Activated CD4-positive, alpha-beta T cell treated with anti-CD3 and anti-CD28 coated beads, Interleukin-2, amount 50 U/mL, for 4 hours (primary cell): ENCODE results near the gene EFCAB6.

Experiments used
- DNase-seq, 2 experiments: peaks; one replicate each; pipeline ENCODE4 v3.0.0-alpha.2; 2020

The EFCAB6 gene

DNA sequence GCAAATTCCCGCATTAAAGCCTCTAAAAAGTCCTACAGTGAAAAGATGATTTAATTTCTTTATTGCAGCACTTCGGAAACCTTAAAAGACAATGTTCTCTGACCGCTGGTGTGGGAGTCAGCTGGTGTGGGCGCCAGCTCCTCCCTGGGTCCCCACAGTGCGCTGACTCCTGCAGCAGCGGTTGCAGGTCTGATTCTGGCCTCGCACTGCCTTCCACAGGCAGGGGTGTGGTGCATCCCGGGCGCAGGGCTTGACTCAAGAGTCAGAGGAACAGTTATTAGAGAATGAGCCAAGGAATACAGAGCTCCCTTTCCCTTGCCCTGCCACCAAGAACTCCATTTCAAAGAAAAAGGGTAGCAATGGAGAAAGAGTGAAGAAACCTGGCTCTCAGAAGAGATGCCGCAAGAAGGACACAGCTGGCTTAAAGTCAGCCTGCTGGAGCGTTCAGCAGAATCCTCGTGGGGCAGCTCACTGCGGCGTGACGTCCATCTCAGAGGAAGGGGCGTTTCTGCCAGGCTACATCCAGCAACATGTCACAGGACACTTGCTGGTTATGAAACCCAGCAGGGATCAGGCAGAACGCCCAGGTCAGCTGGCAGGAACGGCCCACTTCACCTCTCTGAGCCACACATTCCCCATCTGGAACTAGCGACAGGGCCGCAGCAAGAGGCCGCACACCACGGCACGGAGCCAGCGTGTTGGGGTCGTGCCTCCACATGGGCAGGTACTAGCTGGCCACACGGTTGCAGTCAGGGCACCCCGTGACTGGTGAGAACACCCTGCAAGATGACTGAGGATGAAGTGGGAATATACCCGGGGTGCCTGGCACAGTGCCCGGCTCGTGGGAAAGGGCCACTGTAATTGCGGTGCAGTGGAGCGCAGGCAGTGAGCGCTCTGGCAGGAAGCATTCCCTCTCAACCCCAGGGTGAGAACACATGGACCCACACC is 18.1 kb upstream of the EFCAB6 start:
- DNase-seq = no peak

DNA sequence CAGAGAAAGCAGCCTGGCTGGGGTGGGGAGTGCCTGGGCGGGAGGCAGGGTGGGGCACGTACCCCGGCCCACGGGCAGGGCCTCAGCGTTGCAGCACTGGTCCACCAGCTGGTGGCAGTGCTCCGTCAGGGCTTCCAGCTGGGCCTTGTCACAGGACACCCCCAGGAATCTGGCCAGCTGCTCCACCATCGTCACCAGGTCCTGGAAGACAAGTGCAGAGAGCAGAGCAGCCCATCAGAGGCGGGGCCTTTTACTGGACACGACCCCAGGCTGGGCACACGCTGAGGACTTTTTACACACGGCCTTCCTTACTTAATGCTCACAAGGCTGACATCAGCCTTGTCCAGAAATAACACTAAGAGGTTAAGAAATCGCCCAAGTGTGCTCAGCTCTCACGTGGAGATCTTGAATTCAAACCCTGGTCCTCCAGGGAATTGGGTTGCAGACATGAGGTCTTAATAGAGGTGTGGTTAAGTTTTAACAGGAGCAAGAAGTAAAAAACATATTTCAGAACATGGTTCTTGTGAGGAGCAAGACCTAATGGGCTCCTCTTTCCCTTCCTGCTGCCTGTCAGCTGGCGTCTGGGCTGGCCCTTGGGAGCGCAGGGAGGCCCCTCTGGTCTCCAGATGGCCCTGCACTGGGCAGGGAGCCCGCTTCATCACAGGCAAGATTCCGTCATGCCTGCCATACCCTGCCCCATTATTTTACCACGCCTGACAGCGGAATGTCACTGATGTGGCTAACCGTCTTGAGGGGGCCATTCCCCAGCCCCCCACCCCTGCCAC is 17.1 kb upstream of the EFCAB6 start:
- DNase-seq = no peak

GRCh38 chr22:43828725-43828997 is 16.6 kb upstream of the EFCAB6 start:
- DNase-seq = no peak

DNA sequence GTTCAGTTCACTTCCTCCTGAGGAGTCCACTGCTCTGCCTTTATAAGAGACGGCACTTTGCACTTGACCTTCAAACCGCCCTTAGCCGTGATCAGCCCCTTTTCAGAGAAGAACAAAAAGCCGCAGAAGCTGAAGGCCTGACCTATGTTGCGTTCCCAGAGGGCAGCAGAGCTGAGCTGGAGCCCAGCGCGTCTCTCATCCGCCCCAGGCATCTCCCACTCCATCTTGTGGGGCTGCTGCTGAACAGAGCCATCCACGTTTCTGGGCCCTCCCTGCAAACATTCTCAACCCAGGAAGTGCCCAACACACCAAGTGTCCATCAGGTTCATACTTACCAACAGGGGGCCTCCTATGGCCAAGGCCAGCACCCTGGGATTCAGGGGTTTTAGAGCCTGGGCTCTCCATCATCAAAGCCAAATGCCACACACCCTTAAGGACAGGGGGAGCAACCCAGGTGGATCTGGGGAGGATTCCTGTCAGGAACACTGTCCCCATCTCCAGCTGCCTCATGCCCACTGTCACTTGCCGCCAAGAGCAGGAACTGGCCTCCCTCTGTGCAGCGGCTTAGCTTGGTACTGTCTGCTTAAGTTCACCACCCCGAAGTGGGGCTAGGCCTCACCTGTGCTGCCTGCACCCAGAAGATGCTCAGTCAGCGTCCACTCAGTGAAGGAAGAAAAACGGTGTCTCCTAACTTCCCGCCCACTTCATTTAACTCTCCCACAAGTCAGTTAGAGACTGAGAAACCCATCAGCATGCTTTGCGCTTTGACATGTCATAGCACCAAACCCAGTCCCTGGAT is 16.0 kb upstream of the EFCAB6 start:
- DNase-seq = no peak

DNA sequence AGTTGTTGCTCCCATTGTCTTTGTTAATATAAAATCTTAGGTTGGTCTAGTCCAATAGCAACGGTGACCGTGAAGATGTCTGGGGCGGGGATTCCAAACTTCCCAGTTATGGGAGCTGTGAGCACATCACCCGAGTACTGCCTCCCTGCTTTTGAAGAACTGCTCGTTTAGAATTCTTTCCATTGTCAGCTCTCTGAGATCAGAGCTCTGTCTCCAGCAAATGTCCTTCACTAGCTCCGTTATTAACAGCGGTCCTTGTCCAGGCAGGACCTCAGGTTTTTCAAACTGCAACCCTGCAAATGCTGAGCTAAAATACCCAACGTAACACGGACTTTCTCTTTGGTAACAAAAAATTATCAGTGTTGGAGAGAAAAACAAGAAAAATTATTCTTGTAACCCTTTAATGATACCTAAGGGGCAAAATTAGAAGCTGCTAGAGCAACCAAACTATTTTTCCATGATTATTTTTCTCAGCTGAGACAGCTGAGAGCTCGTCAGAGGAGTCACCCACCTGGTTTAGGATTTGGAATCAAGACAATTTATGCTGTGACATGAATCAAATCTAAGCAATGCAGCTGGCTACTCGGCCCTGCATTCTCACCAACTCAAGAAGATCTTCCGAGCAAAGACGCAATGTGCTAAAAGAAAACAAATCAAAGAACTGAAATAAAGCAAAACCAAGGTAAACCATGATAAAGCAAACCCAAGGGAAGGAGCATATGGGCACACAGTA is 15.1 kb upstream of the EFCAB6 start:
- DNase-seq = no peak

DNA sequence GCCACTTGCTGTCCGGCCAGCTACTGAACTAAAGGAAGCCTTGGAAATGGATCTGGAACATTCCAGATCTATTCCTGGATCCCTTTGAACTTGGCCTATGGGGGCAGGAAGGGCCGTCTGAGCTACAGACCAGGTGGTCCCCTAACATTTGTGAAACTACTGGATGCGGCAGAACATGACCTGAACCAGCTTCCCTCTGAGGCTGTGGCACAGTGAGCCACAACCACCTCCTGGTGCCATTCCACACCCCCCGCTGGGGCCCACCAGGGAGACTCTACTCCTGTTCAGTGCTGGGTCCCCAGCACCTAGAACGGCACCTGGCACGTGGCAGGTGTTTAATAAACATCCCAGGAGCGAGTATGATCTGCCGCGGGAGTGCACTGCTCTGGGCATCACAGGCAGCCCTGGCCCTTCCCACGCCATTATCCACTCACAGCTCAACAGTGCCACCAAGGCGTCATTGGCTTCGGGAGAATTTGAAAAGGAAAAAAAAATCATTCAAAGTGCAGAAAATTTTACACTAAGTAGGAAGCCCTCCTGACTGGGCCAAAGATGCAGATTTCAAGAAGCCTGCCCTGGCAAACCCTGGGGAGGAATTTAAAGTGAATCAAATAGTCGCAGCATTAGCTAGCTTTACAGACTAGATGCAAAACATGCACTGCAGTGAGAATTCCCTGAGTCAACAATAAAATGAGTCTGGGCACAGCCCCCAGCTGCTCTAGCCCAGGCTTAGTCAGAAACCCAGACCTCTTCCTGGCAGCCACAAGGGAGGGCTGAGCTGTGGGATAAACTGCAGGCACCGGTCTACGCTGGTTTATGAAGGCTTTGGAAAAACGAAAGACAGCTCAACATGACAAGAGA is 14.3 kb upstream of the EFCAB6 start:
- DNase-seq = no peak

DNA sequence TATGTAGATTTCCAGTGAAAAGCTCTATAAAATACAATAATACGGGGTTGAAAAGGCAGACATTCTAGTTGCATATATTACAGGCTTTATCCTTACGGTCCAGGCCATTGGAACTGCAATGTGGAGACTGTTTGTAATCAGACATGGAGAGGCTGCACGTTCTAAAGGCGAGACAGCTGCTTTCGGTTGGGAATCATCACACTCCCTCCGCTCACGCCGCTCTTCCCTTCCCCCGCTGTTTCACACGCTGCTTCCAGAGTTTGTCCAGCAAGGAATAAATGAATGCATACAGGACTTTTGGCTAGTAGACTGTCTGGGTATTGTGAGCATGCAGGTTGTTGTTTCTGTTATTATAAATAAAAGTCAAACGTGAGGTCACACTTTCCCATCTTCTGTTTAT is 13.5 kb upstream of the EFCAB6 start:
- DNase-seq = no peak

DNA sequence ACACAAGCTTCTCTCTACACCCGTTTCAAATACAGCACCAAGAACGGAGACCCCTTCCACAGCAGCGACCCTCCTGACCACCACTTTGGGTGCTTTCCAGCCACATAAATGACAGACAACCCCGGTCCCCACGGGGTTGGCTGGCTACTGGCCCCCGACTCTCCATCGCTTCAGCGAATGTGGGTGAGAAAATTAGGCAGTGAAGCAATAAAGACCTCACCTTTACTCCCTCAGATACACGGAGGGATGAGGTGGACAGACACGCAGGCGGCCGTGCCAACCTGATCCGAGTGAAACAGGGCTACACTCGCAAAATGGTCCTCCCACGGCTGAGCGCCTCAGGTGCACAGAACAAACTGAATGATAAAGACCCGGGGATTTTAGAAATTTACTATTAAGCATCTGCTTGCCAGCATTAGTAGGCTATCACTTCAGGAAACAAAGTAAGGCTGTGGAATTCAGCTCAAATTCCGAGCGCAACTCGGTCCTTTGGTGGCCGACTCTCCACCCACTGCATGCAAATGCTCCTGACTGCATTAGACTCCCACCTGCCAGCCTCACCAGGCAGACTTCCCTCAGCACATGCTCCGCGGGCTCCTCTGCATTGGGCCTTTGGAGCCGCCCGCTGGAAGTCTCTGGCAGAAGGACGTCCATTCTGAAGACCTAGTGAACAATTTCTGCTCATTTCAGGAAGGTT is 12.8 kb upstream of the EFCAB6 start:
- no peak for DNase-seq

DNA sequence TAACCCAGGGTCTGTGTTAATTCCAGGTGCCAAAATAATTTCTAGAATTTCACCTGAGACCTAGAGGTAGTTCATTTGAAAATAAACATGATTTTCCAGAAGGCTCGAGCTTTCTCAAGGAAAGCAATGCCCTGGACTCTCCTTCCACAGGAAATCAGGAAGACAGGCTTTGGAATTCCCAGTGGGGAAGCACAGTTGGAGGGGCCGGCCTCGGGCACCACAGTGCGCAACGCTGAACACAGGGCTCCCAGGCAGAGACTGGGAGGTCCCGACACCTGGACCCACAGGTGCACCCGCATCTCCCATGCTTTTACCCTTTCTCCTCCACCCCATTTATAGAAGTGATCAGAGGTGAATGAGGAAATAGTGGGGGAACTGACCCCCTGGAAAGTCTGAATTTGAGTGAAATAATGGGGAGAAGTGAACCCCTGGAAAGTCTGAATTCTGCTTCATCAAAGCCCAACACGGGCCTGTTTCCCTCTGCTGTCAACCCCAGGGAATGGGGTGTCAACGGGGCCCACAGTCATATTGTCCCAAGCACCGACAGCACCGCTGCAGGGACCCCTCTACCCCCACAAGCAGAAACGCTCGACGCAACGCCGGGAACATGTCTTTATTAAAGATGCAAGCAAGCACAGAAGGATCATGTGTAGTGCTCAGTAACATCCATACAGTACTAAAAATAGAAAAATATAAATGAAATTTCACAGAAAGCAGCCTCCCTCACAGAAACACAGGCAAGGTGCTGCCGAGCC is 12.0 kb upstream of the EFCAB6 start:
- DNase-seq = no peak

GRCh38 chr22:43823353-43823908 is 11.3 kb upstream of the EFCAB6 start:
- no peak for DNase-seq

DNA sequence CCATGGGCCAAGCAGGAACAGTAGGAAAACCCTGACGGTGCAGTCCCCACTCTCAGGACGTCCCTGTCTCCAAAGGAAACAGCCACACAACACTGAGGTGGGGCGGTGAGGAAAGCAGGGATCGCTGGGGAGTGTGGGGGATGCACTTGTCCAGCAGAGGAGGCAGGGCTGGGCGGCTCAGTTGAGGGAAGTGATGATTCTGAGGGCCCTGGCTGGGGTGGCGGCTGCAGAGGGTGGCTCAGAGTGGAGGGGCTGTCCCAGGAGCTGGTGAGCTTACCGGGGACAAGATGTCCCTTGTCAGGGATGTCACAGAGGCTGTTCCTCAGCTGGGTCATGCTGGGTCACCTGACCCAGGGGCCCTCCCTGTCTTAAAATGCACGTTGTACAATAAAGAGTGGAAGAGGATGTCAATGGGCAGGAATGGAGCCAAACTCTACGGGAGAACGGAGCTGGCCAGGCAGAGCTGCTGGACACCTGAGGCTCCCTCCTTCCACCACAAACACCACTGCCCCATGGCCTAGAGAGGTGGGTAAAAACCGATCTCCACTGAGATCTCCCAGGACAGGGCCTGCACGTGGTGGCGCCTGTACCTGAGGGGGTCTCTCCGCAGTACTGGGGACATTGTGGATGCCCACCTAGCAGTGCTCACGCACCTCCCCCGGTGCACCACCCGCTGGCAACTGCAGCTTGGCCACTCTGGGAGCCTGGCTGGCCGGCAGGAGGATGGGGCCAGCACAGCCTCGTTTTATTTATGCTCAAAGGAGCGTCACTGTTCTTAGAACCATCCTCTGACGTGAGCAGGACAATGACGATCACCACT is 9.7 kb upstream of the EFCAB6 start:
- DNase-seq = no peak

DNA sequence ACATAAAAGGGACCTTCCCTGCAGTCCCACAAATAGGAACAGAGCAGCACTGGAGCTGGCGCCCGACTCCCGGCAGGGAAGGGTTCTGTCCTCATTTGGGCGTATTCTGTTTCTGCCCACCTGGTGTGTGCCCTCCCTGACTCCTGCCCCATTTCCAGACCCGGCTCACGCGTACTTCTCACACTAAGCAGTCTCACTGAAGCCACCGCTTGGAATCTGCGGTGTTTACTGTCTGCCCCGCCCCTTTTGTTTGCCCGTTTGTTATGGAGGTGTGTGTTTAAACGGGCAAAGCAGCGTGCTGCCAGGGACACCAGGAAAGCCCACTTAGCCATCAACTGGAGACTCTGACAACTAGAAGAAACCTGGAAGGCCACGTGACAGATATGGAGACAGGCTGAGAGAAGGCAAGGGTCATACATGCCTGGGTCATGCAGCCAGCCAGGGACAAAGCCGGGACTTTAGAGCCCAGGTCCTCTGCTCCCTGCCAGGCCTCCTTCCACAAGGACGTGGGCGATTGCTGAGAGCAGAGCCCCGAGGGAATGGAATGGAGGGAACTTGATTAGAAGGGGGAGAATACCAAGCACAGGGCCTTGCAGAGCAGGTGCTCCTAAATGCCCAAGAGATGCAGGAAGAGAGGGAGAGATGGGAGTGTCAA is 8.7 kb upstream of the EFCAB6 start:
- DNase-seq = no peak

DNA sequence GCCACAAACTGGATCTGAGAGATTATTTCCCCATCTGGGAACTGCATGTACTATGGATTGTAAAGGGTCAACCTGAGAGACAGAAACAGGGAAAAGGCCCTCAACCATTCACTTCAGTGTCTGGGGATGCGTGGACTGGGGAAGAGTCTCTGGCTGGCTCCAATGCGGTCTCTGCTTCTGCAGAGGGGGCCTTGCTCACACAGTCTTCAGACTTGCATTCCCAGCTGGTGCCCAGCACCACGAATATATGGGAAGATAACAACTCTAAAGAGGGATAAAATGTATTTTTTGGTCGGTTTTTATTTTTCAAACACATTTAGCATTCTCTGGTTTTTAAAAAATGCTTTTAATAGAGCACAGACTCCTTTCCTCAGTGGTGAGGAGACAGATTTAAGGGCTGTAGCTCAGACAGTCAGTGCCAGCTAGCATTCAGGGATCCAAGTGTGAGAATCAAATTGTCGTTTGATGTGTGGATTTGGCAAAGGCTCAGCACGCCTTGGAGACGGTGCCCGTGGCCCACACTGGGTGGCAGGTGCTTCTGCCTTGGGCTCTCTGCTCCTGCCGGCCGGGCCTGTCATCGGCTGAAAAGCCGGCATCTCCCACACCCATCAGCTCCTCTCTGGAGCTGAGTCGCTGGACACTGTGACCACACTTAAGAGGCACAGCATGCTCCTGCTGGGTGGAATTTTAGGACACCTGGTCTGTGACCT is 8.0 kb upstream of the EFCAB6 start:
- DNase-seq = no peak

GRCh38 chr22:43819421-43819921 is 7.4 kb upstream of the EFCAB6 start:
- no peak for DNase-seq

DNA sequence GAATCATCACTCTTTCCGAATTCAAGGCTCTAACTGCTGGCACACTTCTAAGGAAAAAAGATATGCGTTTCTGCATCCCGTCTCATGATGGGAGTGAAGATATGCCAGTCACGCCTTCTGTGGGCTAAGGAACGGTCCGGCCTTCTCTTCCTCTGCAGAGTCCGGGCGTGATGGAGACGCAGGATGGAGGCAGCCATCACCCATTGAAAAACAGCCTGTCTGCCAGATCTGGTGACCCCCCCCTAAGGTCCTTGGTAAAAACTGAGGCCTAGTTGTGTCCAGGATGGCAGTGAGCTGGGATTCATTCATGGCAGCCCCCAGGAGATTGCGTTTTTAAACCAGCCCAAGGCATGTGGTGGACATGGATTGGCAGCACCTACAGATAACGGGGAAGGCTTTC is 6.9 kb upstream of the EFCAB6 start:
- no peak for DNase-seq

- no peak for DNase-seq
Observed at GRCh38 chr22:43817402-43817801, 5.3 kb upstream of the EFCAB6 start.

DNA sequence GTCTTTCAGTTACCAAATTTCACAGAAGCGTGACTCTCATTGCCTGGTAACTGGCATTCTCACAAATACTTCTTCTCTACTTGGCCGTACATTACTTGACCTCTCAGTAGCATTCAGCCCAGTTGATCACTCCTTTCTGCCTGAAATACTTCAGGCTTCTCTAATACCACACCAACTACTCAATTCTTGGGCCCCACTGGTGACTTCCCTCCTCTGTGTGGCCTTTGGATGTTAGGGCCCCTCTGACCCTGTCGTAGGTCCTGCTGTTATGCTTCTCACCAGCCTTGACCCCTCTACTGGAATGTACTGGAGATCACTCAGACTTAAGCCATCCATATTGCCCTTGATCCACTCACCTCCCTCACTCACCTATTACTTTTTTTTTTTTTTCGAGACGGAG is 2.2 kb upstream of the EFCAB6 start:
- no peak for DNase-seq

- DNase-seq = no peak
Observed at GRCh38 chr22:43812890-43813289, 785 bp upstream of the EFCAB6 start.
